Nucleus accumbens (tissue), 56 donors: ENCODE measurements around the gene UCK2.
A peak's percentile ranks its signal among the peaks of the same experiment; 100 is the strongest.

Experiments
- DNase-seq, 56 donors: peaks; one replicate each; lab custom pipeline; 2025; lab: John Stamatoyannopoulos, UW

Gene UCK2

GRCh38 chr1:165897326-165898303, 70.2 kb downstream of the UCK2 start:
- DNase-seq: no peak

- peak in 2 of 56 donors; percentile 10 to 18 for DNase-seq
Observed at GRCh38 chr1:165898837-165899236, 71.4 kb downstream of the UCK2 start.

GRCh38 chr1:165899461-165899941, 72.1 kb downstream of the UCK2 start:
- DNase-seq: no peak

GRCh38 chr1:165900576-165901380, 73.4 kb downstream of the UCK2 start:
- no peak for DNase-seq

- DNase-seq: no peak
Observed at GRCh38 chr1:165902565-165902964, 75.2 kb downstream of the UCK2 start.

GRCh38 chr1:165903672-165904071, 76.3 kb downstream of the UCK2 start:
- no peak for DNase-seq

GRCh38 chr1:165904948-165905347, 77.5 kb downstream of the UCK2 start:
- no peak for DNase-seq

GRCh38 chr1:165905853-165906252, 78.4 kb downstream of the UCK2 start:
- no peak for DNase-seq

GRCh38 chr1:165907256-165907857, 79.9 kb downstream of the UCK2 start:
- no peak for DNase-seq

GRCh38 chr1:165910764-165911421, 83.5 kb downstream of the UCK2 start:
- no peak for DNase-seq

GRCh38 chr1:165911609-165912281, 84.3 kb downstream of the UCK2 start:
- no peak for DNase-seq

GRCh38 chr1:165912638-165913037, 85.2 kb downstream of the UCK2 start:
- DNase-seq: no peak

GRCh38 chr1:165914136-165914798, 86.9 kb downstream of the UCK2 start:
- peak in 46 of 56 donors; percentile 2 to 80 (median 38) for DNase-seq

GRCh38 chr1:165915480-165915879, 88.1 kb downstream of the UCK2 start:
- no peak for DNase-seq

GRCh38 chr1:165915932-165916348, 88.5 kb downstream of the UCK2 start:
- no peak for DNase-seq

- DNase-seq: no peak
Observed at GRCh38 chr1:165917166-165917565, 89.8 kb downstream of the UCK2 start.

GRCh38 chr1:165924117-165924516, 96.7 kb downstream of the UCK2 start:
- no peak for DNase-seq

GRCh38 chr1:165925498-165926079, 98.2 kb downstream of the UCK2 start:
- DNase-seq: no peak

- no peak for DNase-seq
Observed at GRCh38 chr1:165927169-165927568, 99.8 kb downstream of the UCK2 start.
